ENCODE data around the gene XAGE1B.
"Not testable (repeated sequence)": the region's sequence is repeated elsewhere in the genome, so short reads cannot be mapped to it uniquely, and the experiment has no call there.

XAGE1B gene

DNA sequence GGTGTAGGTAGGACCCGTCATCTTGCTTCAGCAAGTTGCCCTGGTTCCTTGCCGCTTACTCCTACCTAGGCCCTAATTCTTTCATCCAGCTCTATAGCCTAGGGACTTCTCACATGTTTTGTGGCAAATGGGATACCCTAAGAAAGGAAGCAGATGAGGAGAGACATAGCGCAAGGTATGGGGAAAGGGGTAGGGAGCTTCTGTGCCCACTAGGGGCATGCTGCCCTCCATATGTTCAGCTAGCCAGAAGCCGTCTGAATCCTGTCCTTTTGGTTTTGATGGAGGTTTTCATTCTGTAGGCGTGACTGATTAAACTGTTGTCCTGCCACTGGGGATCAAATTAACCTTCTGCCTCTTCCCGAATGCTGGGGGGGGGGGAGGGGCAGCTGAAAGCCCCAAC, 5.7 kb downstream of the XAGE1B start:
- H3K27ac ChIP-seq (ENCODE audit: low read depth in 2 of 2, low read length in 2 of 2); H3K27me3 ChIP-seq (ENCODE audit: control insufficient read depth in 2 of 2, insufficient read depth in 2 of 2, low read length in 2 of 2); H3K4me3 ChIP-seq (ENCODE audit: low read length in 2 of 2); H3K4me1 ChIP-seq (ENCODE audit: control insufficient read depth in 2 of 2, insufficient read depth in 2 of 2, low read length in 2 of 2); H3K9ac ChIP-seq (ENCODE audit: low read depth in 1 of 2, low read length in 2 of 2); H3K36me3 ChIP-seq (ENCODE audit: control insufficient read depth in 2 of 2, insufficient read depth in 2 of 2, low read length in 2 of 2); H3K9me3 ChIP-seq (ENCODE audit: control insufficient read depth in 2 of 2, low read length in 2 of 2): not testable (repeated sequence)

DNA sequence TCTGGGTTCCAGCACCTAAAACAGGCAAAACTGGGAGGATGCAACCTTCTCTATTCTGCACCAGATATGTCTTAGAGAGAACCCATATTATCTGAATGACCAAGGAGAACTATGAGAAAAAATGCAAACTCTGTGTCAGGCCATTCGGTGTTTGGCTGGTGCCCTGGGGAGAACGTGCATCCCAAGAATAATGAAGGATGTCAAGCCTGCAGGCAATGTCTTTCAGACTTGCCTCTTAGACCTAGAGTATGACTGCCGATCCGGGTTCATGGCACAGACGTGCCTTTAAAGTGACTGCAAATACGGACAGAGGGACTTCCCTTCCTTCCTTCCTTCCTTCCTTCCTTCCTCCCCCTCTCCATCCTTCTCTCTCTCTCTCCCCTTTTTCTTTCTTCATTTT, 6.9 kb downstream of the XAGE1B start:
- H3K9me3 ChIP-seq (ENCODE audit: control insufficient read depth in 2 of 2, low read length in 2 of 2) = no peaks in the 10 kb centered on the region
- peaks cover 6 to 9% of the 10 kb centered on the region in 2 donors for H3K27me3 ChIP-seq (ENCODE audit: control insufficient read depth in 2 of 2, insufficient read depth in 2 of 2, low read length in 2 of 2)
- H3K36me3 ChIP-seq (ENCODE audit: control insufficient read depth in 2 of 2, insufficient read depth in 2 of 2, low read length in 2 of 2) = no peaks in the 10 kb centered on the region
- no peak overlapping the region for H3K27ac ChIP-seq (ENCODE audit: low read depth in 2 of 2, low read length in 2 of 2)
- no peak overlapping the region for H3K4me3 ChIP-seq (ENCODE audit: low read length in 2 of 2)
- no peaks in the 10 kb centered on the region for H3K4me1 ChIP-seq (ENCODE audit: control insufficient read depth in 2 of 2, insufficient read depth in 2 of 2, low read length in 2 of 2)
- H3K9ac ChIP-seq (ENCODE audit: low read depth in 1 of 2, low read length in 2 of 2) = no peak overlapping the region

DNA sequence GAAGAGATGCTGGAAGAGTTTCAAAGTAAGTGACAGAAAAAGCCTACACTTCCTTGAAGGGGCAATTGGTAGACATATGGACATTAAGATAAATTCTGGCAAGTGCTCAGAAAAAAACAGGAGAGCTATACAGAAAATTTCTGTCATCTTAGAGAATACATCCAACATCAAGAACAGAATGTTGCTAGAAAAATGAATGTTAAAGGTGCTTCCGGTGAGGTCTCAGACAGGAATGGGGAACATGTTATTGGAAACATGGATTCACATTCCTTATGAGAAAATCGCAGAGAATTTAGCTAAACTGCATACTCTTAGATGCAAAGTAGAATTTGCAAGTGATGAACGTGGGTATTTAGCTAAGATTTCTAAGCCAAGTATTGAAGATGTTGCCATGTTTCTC, 9.5 kb downstream of the XAGE1B start:
- H3K9ac ChIP-seq (ENCODE audit: low read depth in 1 of 2, low read length in 2 of 2) = no peak overlapping the region
- no peak overlapping the region for H3K27ac ChIP-seq (ENCODE audit: low read depth in 2 of 2, low read length in 2 of 2)
- H3K4me3 ChIP-seq (ENCODE audit: low read length in 2 of 2) = no peak overlapping the region
- no peaks in the 10 kb centered on the region for H3K9me3 ChIP-seq (ENCODE audit: control insufficient read depth in 2 of 2, low read length in 2 of 2)
- no peaks in the 10 kb centered on the region for H3K4me1 ChIP-seq (ENCODE audit: control insufficient read depth in 2 of 2, insufficient read depth in 2 of 2, low read length in 2 of 2)
- no peaks in the 10 kb centered on the region for H3K36me3 ChIP-seq (ENCODE audit: control insufficient read depth in 2 of 2, insufficient read depth in 2 of 2, low read length in 2 of 2)
- peaks cover 10 to 11% of the 10 kb centered on the region in 2 donors for H3K27me3 ChIP-seq (ENCODE audit: control insufficient read depth in 2 of 2, insufficient read depth in 2 of 2, low read length in 2 of 2)

DNA sequence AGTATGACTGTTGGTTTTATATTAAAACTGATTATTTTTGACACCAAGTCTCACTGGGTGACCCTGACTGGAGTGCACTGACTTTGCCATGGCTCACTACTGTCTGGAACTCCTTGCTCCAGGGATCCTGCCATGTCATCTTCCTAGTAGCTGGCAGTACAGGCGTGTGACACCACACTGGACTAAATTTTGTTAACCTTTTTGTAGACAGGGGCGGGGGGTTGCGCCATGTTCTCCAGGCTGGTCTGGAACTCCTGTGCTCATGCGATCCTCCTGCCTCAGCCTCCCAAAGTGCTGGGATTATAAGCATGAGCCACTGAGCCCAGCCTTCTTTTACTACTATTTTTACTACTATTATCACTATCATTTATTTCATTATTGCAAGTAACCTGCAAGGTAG, 12.3 kb downstream of the XAGE1B start:
- no peaks in the 10 kb centered on the region for H3K36me3 ChIP-seq (ENCODE audit: control insufficient read depth in 2 of 2, insufficient read depth in 2 of 2, low read length in 2 of 2)
- no peak overlapping the region for H3K4me3 ChIP-seq (ENCODE audit: low read length in 2 of 2)
- H3K27me3 ChIP-seq (ENCODE audit: control insufficient read depth in 2 of 2, insufficient read depth in 2 of 2, low read length in 2 of 2) = peaks cover 6 to 10% of the 10 kb centered on the region in 2 donors
- no peaks in the 10 kb centered on the region for H3K9me3 ChIP-seq (ENCODE audit: control insufficient read depth in 2 of 2, low read length in 2 of 2)
- H3K4me1 ChIP-seq (ENCODE audit: control insufficient read depth in 2 of 2, insufficient read depth in 2 of 2, low read length in 2 of 2) = no peaks in the 10 kb centered on the region
- H3K27ac ChIP-seq (ENCODE audit: low read depth in 2 of 2, low read length in 2 of 2) = no peak overlapping the region
- H3K9ac ChIP-seq (ENCODE audit: low read depth in 1 of 2, low read length in 2 of 2) = no peak overlapping the region

DNA sequence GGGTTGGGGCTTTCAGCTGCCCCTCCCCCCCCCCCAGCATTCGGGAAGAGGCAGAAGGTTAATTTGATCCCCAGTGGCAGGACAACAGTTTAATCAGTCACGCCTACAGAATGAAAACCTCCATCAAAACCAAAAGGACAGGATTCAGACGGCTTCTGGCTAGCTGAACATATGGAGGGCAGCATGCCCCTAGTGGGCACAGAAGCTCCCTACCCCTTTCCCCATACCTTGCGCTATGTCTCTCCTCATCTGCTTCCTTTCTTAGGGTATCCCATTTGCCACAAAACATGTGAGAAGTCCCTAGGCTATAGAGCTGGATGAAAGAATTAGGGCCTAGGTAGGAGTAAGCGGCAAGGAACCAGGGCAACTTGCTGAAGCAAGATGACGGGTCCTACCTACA, 15.5 kb downstream of the XAGE1B start:
- not testable (repeated sequence) for H3K4me1 ChIP-seq (ENCODE audit: control insufficient read depth in 2 of 2, insufficient read depth in 2 of 2, low read length in 2 of 2); H3K9ac ChIP-seq (ENCODE audit: low read depth in 1 of 2, low read length in 2 of 2); H3K27me3 ChIP-seq (ENCODE audit: control insufficient read depth in 2 of 2, insufficient read depth in 2 of 2, low read length in 2 of 2); H3K36me3 ChIP-seq (ENCODE audit: control insufficient read depth in 2 of 2, insufficient read depth in 2 of 2, low read length in 2 of 2); H3K4me3 ChIP-seq (ENCODE audit: low read length in 2 of 2); H3K27ac ChIP-seq (ENCODE audit: low read depth in 2 of 2, low read length in 2 of 2); H3K9me3 ChIP-seq (ENCODE audit: control insufficient read depth in 2 of 2, low read length in 2 of 2)

DNA sequence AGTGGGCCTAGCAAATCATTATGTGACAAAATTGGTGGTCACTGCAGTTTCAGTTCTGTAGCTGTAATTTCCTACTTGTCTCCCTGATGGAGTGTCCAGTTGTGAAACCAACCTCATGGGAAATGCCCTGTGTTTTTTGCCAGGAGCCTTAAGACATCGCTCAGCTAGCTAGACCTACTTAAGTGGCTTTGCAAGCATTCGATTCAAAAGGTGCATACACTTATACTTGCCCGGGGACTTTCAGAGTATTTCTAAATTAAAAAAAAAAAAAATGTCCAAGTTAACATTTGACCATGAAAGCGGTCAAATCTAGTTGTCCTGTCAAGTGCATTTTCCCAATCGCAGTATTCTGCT, 20.5 kb downstream of the XAGE1B start:
- not testable (repeated sequence) for H3K4me1 ChIP-seq (ENCODE audit: control insufficient read depth in 2 of 2, insufficient read depth in 2 of 2, low read length in 2 of 2); H3K27ac ChIP-seq (ENCODE audit: low read depth in 2 of 2, low read length in 2 of 2); H3K4me3 ChIP-seq (ENCODE audit: low read length in 2 of 2); H3K27me3 ChIP-seq (ENCODE audit: control insufficient read depth in 2 of 2, insufficient read depth in 2 of 2, low read length in 2 of 2); H3K9me3 ChIP-seq (ENCODE audit: control insufficient read depth in 2 of 2, low read length in 2 of 2); H3K9ac ChIP-seq (ENCODE audit: low read depth in 1 of 2, low read length in 2 of 2); H3K36me3 ChIP-seq (ENCODE audit: control insufficient read depth in 2 of 2, insufficient read depth in 2 of 2, low read length in 2 of 2)

DNA sequence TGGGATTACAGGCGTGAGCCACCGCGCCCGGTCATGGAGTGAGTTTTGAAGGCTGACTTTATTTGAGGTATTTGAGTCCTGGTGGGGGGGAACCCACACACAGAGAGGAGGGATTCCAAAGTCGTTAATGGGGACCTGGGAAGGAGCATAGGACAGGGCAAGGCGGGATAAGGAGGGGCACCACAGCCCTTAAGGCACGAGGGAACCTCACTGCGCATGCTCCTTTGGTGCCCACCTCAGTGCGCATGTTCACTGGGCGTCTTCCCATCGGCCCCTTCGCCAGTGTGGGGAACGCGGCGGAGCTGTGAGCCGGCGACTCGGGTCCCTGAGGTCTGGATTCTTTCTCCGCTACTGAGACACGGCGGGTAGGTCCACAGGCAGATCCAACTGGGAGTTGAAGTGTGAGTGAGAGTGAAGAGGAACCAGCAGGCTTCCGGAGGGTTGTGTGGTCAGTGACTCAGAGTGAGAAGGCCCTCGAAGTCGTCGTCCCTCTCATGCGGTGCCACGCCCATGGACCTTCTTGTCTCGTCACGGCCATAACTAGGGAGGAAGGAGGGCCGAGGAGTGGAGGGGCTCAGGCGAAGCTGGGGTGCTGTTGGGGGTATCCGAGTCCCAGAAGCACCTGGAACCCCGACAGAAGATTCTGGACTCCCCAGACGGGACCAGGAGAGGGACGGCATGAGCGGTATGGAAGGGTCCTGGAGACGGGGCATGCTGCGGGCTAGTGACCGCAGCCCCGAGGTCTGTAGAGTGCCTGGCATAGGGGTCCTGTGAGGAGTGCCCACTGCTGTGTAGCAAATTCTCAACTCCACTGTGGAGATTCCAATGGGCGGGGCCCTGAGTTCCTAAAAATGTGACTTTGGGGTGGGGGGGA, 21.1 kb downstream of the XAGE1B start, which contains the start of gene XAGE1A:
Gene XAGE1A (plus strand): TSS at position 264 of the 874 bp plus-strand sequence. CDS start 1,554 bp downstream, outside the sequence.
- H3K4me1 ChIP-seq (ENCODE audit: control insufficient read depth in 2 of 2, insufficient read depth in 2 of 2, low read length in 2 of 2); H3K36me3 ChIP-seq (ENCODE audit: control insufficient read depth in 2 of 2, insufficient read depth in 2 of 2, low read length in 2 of 2); H3K4me3 ChIP-seq (ENCODE audit: low read length in 2 of 2); H3K9me3 ChIP-seq (ENCODE audit: control insufficient read depth in 2 of 2, low read length in 2 of 2); H3K27me3 ChIP-seq (ENCODE audit: control insufficient read depth in 2 of 2, insufficient read depth in 2 of 2, low read length in 2 of 2); H3K9ac ChIP-seq (ENCODE audit: low read depth in 1 of 2, low read length in 2 of 2); H3K27ac ChIP-seq (ENCODE audit: low read depth in 2 of 2, low read length in 2 of 2): not testable (repeated sequence)

DNA sequence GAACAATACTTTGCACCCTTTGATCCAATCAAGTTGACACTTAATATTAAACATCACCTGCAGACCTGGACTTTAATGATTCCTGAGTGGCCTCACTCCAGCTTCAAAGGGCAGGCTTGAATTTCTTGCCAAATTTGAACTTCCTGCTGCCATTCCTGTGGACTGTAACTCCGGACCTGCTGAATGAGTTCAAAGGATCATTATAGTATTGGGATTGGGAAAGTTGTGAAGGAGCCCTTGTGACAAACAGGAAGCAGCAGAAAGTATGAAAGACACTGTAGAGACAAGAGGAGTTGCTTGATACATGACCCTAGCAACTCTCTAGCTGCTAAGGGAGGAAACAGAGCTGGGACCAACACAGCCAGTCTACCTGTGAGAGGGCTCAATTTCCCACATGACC, 45.6 kb downstream of the XAGE1B start:
- H3K4me1 ChIP-seq (ENCODE audit: control insufficient read depth in 2 of 2, insufficient read depth in 2 of 2, low read length in 2 of 2); H3K9me3 ChIP-seq (ENCODE audit: control insufficient read depth in 2 of 2, low read length in 2 of 2); H3K36me3 ChIP-seq (ENCODE audit: control insufficient read depth in 2 of 2, insufficient read depth in 2 of 2, low read length in 2 of 2); H3K4me3 ChIP-seq (ENCODE audit: low read length in 2 of 2); H3K27ac ChIP-seq (ENCODE audit: low read depth in 2 of 2, low read length in 2 of 2); H3K27me3 ChIP-seq (ENCODE audit: control insufficient read depth in 2 of 2, insufficient read depth in 2 of 2, low read length in 2 of 2); H3K9ac ChIP-seq (ENCODE audit: low read depth in 1 of 2, low read length in 2 of 2): not testable (repeated sequence)

All from mucosa of rectum (tissue), 2 donors.